IMR-90 (cell line): ENCODE data around the gene PYGB. TPM values are rescaled to one million over a fixed set of nuclear protein-coding genes. Genes with fewer than 3 reads are reported as not detected.

Experiments used
- ATAC-seq: fragments of 200-7000 bp; cut with Tn5 transposase; 2 replicates; pipeline ENCODE4 v1.9.1; 2020; ENCODE audit warnings: low read depth, mild to moderate bottlenecking, moderate library complexity
- BruUV-seq: library from RNA; stranded (reverse); fragments of 400-500 nt; replicated peaks from 2 replicates; lab custom pipeline; 2021; lab: Mats Ljungman, UMichigan
- CTCF ChIA-PET: fragments of 300-600 bp; formaldehyde crosslinking; extraction: SDS; loops from one replicate; lab custom pipeline; 2021; ENCODE audit warnings: antibody characterized with exemption; lab: Yijun Ruan, JAX
- POLR2A ChIA-PET: fragments of 300-600 bp; sonication (Branson Sonifier 250); formaldehyde crosslinking; loops from one replicate; lab custom pipeline; 2022; ENCODE audit warnings: antibody characterized with exemption; ENCODE audit not compliant: unreplicated experiment; lab: Charles Lee
- DNase-seq: peaks from one replicate; pipeline ENCODE4 v3.0.0; 2013
- H2AFZ ChIP-seq: replicated peaks from 2 replicates; pipeline ENCODE3; 2013; ENCODE audit warnings: low read length, mild to moderate bottlenecking; ENCODE audit not compliant: poor library complexity
- H2AK5ac ChIP-seq: 2 replicates; pipeline ENCODE4 v1.6.1; 2013; ENCODE audit warnings: low read depth, low read length, inconsistent platforms
- H2AK9ac ChIP-seq: replicated peaks from 2 replicates; pipeline ENCODE3; 2013; ENCODE audit warnings: mild to moderate bottlenecking, low read depth, low read length, moderate library complexity; ENCODE audit not compliant: poor library complexity
- H2BK120ac ChIP-seq: 2 replicates; pipeline ENCODE4 v1.6.1; 2013; ENCODE audit warnings: low read depth, low read length, inconsistent platforms
- H2BK15ac ChIP-seq: 3 replicates; pipeline ENCODE4 v1.6.1; 2013; ENCODE audit warnings: low read depth, low read length, inconsistent platforms
- H2BK20ac ChIP-seq: 2 replicates; pipeline ENCODE4 v1.6.1; 2013; ENCODE audit warnings: low read depth, mild to moderate bottlenecking, inconsistent platforms, low read length, moderate library complexity
- H2BK5ac ChIP-seq: 2 replicates; pipeline ENCODE4 v1.6.1; 2013; ENCODE audit warnings: mild to moderate bottlenecking, low read depth, low read length, inconsistent platforms; ENCODE audit not compliant: poor library complexity, severe bottlenecking
- H3K14ac ChIP-seq: replicated peaks from 2 replicates; pipeline ENCODE4 v1.6.1; 2013; ENCODE audit warnings: low read depth, low read length, inconsistent platforms
- H3K18ac ChIP-seq: 2 replicates; pipeline ENCODE4 v1.6.1; 2013; ENCODE audit warnings: low read depth, low read length, control low read depth
- H3K23ac ChIP-seq: 2 replicates; pipeline ENCODE4 v1.6.1; 2013; ENCODE audit warnings: low read depth, low read length, inconsistent platforms
- H3K27ac ChIP-seq: 2 replicates; pipeline ENCODE4 v1.5.1; 2013; ENCODE audit warnings: mild to moderate bottlenecking, control low read depth, low read length; ENCODE audit not compliant: insufficient read depth
- H3K27me3 ChIP-seq: 2 replicates; pipeline ENCODE4 v1.6.1; 2013; ENCODE audit warnings: low read length; ENCODE audit not compliant: control insufficient read depth, insufficient read depth
- H3K36me3 ChIP-seq: 2 replicates; pipeline ENCODE4 v1.6.1; 2013; ENCODE audit warnings: low read length, mixed read lengths; ENCODE audit not compliant: control insufficient read depth, insufficient read depth
- H3K4ac ChIP-seq: 2 replicates; pipeline ENCODE4 v1.6.1; 2013; ENCODE audit warnings: low read depth, low read length, inconsistent platforms
- H3K4me1 ChIP-seq: 2 replicates; pipeline ENCODE4 v1.6.1; 2013; ENCODE audit warnings: low read length, mixed read lengths; ENCODE audit not compliant: control insufficient read depth, insufficient read depth
- H3K4me2 ChIP-seq: 2 replicates; pipeline ENCODE4 v1.6.1; 2013; ENCODE audit warnings: low read depth, mild to moderate bottlenecking, control low read depth, low read length, moderate library complexity
- H3K4me3 ChIP-seq: 2 replicates; pipeline ENCODE4 v1.5.1; 2013; ENCODE audit warnings: low read depth, mild to moderate bottlenecking, control low read depth, low read length, moderate library complexity; ENCODE audit not compliant: insufficient read depth
- H3K56ac ChIP-seq: 2 replicates; pipeline ENCODE4 v1.6.1; 2013; ENCODE audit warnings: low read length, inconsistent platforms; ENCODE audit not compliant: insufficient read depth; ENCODE audit errors: extremely low read depth
- H3K79me1 ChIP-seq, 2 experiments: 2 replicates each; pipeline ENCODE4 v1.6.1; 2013; ENCODE audit warnings: low read length in 2 of 2, inconsistent platforms in 1 of 2, low read depth in 1 of 2
- H3K9ac ChIP-seq: 2 replicates; pipeline ENCODE4 v1.6.1; 2013; ENCODE audit warnings: low read depth, low read length, control low read depth
- H3K9me1 ChIP-seq: 2 replicates; pipeline ENCODE4 v1.6.1; 2013; ENCODE audit warnings: low read length, inconsistent platforms; ENCODE audit not compliant: insufficient read depth
- H3K9me3 ChIP-seq: 2 replicates; pipeline ENCODE4 v1.6.1; 2013; ENCODE audit warnings: low read length; ENCODE audit not compliant: control insufficient read depth, insufficient read depth
- H4K20me1 ChIP-seq: 2 replicates; pipeline ENCODE4 v1.6.1; 2013; ENCODE audit warnings: low read length, inconsistent platforms; ENCODE audit not compliant: insufficient read depth
- H4K5ac ChIP-seq: 2 replicates; pipeline ENCODE4 v1.6.1; 2013; ENCODE audit warnings: mild to moderate bottlenecking, low read depth, low read length, control low read depth
- H4K8ac ChIP-seq, 2 experiments: 2 replicates each; pipeline ENCODE4 v1.6.1; 2013; ENCODE audit warnings: low read depth in 2 of 2, low read length in 2 of 2, control low read depth in 1 of 2, inconsistent platforms in 1 of 2
- H4K91ac ChIP-seq: 2 replicates; pipeline ENCODE4 v1.6.1; 2013; ENCODE audit warnings: low read depth, low read length, inconsistent platforms; ENCODE audit not compliant: insufficient read depth
- BHLHE40 ChIP-seq: fragments of 150-350 bp; IDR thresholded peaks from 2 replicates; pipeline ENCODE4 v1.6.1; 2016; ENCODE audit warnings: mild to moderate bottlenecking, low read depth, low read length
- CEBPB ChIP-seq: IDR thresholded peaks from 2 replicates; pipeline ENCODE4 v1.6.1; 2012; ENCODE audit warnings: low read depth, low read length, improper control_type of control experiment
- CHD1 ChIP-seq: IDR thresholded peaks from 2 replicates; pipeline ENCODE4 v1.6.1; 2012; ENCODE audit warnings: low read depth, low read length, improper control_type of control experiment
- ELK1 ChIP-seq: fragments of 150-350 bp; IDR thresholded peaks from 2 replicates; pipeline ENCODE4 v1.6.1; 2016; ENCODE audit warnings: low read depth, mild to moderate bottlenecking, low read length, moderate library complexity, borderline replicate concordance
- FOS ChIP-seq: fragments of 150-350 bp; IDR thresholded peaks from 2 replicates; pipeline ENCODE4 v1.6.1; 2016; ENCODE audit warnings: low read depth, low read length
- MAFK ChIP-seq: IDR thresholded peaks from 2 replicates; pipeline ENCODE4 v1.6.1; 2012; ENCODE audit warnings: low read depth, low read length, improper control_type of control experiment
- MAZ ChIP-seq: IDR thresholded peaks from 2 replicates; pipeline ENCODE4 v1.6.1; 2012; ENCODE audit warnings: low read depth, mild to moderate bottlenecking, low read length, improper control_type of control experiment, moderate library complexity, borderline replicate concordance
- MXI1 ChIP-seq: IDR thresholded peaks from 2 replicates; pipeline ENCODE4 v1.6.1; 2012; ENCODE audit warnings: low read depth, mild to moderate bottlenecking, low read length, moderate library complexity, borderline replicate concordance
- NFE2L2 ChIP-seq: fragments of 150-350 bp; IDR thresholded peaks from 2 replicates; pipeline ENCODE4 v1.6.1; 2016; ENCODE audit warnings: low read depth, mild to moderate bottlenecking, low read length
- POLR2A ChIP-seq: IDR thresholded peaks from 2 replicates; pipeline ENCODE4 v1.6.1; 2012; ENCODE audit warnings: mild to moderate bottlenecking, low read depth, low read length
- RAD21 ChIP-seq: IDR thresholded peaks from 2 replicates; pipeline ENCODE4 v1.6.1; 2012; ENCODE audit warnings: low read length, improper control_type of control experiment
- RFX5 ChIP-seq: IDR thresholded peaks from 2 replicates; pipeline ENCODE4 v1.8.0; 2012; ENCODE audit warnings: low read depth, mild to moderate bottlenecking, low read length, moderate library complexity
- SMC3 ChIP-seq: fragments of 150-350 bp; IDR thresholded peaks from 2 replicates; pipeline ENCODE4 v1.6.1; 2016; ENCODE audit warnings: low read depth, mild to moderate bottlenecking, antibody characterized with exemption, low read length, moderate library complexity
- WGBS, 2 experiments: methylation state at CpG; one replicate each; pipeline versions ENCODE4 v1.1.5 to v1.1.7; 2013; ENCODE audit warnings: missing lambda C conversion rate in 2 of 2; ENCODE audit not compliant: insufficient read length in 1 of 2; ENCODE audit errors: extremely low coverage in 2 of 2; 5-methylcytosine and 5-hydroxymethylcytosine counted together
- dilution Hi-C: fragments of 300-500 bp; cut with HindIII; formaldehyde crosslinking; loops from one replicate; pipeline ENCODE4 v1.14.3; 2018; ENCODE audit warnings: low sequenced_read_pairs; ENCODE audit not compliant: unreplicated experiment
- in situ Hi-C: fragments of 300-500 bp; cut with MboI; formaldehyde crosslinking; loops from 3 replicates; pipeline ENCODE4 v1.14.3; 2019; ENCODE audit warnings: low sequenced_read_pairs, inconsistent platforms, mixed read lengths
- intact Hi-C: fragments of 100-400 bp; cut with micrococcal nuclease; formaldehyde crosslinking; loops from 2 replicates; pipeline ENCODE4 v1.10.0; 2022
- polyA plus RNA-seq, 3 experiments: library from polyadenylated mRNA; depleted of rRNA; stranded (reverse); fragments of >200 nt; gene quantifications; 2 replicates each; pipeline ENCODE4 v1.2.3, GENCODE V29; 2012; ENCODE audit warnings: low replicate concordance in 1 of 3
- total RNA-seq: library from RNA; depleted of rRNA; stranded (reverse); fragments of >200 nt; gene quantifications from 2 replicates; pipeline ENCODE4 v1.2.3, GENCODE V29; 2012
- TF ChIP-seq, protein P1 (sequence below): conservative IDR thresholded peaks from 2 replicates; pipeline ENCODE4 v1.5.1; 2012; ENCODE audit warnings: mild to moderate bottlenecking, low read depth, low read length, improper control_type of control experiment
- TF ChIP-seq, protein P2 (sequence below): fragments of 150-350 bp; IDR thresholded peaks from 2 replicates; pipeline ENCODE4 v1.6.1; 2017; ENCODE audit warnings: mild to moderate bottlenecking, antibody characterized with exemption, low read length, low read depth

Gene PYGB
- total and polyA plus RNA-seq, 2 of the 4 experiments (the other 2 are of a cell fraction), result 72.4 to 83.1 TPM

- Histone ChIP-seq H2BK5ac (no peak overlapping the region), H3K79me1 (peaks cover 0 to 16% of the 10 kb centered on the region in 2 experiments; a peak in 3 of 4 replicates), H4K5ac (no peak overlapping the region), H3K9me1 (peaks cover 9% of the 10 kb centered on the region; the same call in 1 of the 2 replicates), H3K9me3 (no peaks in the 10 kb centered on the region), H4K91ac (no peak overlapping the region), H3K4me3 (no peak overlapping the region), H2BK120ac (no peak overlapping the region), H3K23ac (no peak overlapping the region), H3K27me3 (no peaks in the 10 kb centered on the region), H2AK9ac (no peak overlapping the region), H3K56ac (no peak overlapping the region), H3K4me1 (no peaks in the 10 kb centered on the region), H3K36me3 (peaks cover 81% of the 10 kb centered on the region), H2AFZ (no peak overlapping the region), H3K4ac (no peak overlapping the region), H3K9ac (no peak overlapping the region), H4K20me1 (peaks cover 3% of the 10 kb centered on the region), H2BK15ac (no peak overlapping the region), H2BK20ac (no peak overlapping the region), H3K27ac (no peak overlapping the region), H3K14ac (no peak overlapping the region), H4K8ac (no peak overlapping the region), H2AK5ac (no peak overlapping the region), H3K4me2 (no peak overlapping the region), H3K18ac (no peak overlapping the region)
- ChIA-PET POLR2A (no interaction called here), CTCF (no interaction called here)
- intact Hi-C loops (no loop called here), in situ Hi-C loops (loop anchor here (25.0 kb wide), 2 partner anchors 712 to 1638 kb away; partner anchors contain the start of gene CST3), dilution Hi-C loops (no loop called here)
- BruUV-seq, result no TSS peak
- TF ChIP-seq MXI1 (no peak), NFE2L2 (no peak), RAD21 (no peak), FOS (no peak), MAZ (no peak), BHLHE40 (no peak), CEBPB (no peak), MAFK (no peak), POLR2A (no peak), SMC3 (no peak), RFX5 (no peak), CHD1 (no peak), ELK1 (no peak)
- TF ChIP-seq, protein P1, sequence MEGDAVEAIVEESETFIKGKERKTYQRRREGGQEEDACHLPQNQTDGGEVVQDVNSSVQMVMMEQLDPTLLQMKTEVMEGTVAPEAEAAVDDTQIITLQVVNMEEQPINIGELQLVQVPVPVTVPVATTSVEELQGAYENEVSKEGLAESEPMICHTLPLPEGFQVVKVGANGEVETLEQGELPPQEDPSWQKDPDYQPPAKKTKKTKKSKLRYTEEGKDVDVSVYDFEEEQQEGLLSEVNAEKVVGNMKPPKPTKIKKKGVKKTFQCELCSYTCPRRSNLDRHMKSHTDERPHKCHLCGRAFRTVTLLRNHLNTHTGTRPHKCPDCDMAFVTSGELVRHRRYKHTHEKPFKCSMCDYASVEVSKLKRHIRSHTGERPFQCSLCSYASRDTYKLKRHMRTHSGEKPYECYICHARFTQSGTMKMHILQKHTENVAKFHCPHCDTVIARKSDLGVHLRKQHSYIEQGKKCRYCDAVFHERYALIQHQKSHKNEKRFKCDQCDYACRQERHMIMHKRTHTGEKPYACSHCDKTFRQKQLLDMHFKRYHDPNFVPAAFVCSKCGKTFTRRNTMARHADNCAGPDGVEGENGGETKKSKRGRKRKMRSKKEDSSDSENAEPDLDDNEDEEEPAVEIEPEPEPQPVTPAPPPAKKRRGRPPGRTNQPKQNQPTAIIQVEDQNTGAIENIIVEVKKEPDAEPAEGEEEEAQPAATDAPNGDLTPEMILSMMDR, result no peak
- TF ChIP-seq, protein P2, sequence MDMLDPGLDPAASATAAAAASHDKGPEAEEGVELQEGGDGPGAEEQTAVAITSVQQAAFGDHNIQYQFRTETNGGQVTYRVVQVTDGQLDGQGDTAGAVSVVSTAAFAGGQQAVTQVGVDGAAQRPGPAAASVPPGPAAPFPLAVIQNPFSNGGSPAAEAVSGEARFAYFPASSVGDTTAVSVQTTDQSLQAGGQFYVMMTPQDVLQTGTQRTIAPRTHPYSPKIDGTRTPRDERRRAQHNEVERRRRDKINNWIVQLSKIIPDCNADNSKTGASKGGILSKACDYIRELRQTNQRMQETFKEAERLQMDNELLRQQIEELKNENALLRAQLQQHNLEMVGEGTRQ, result no peak
- no peak for DNase-seq
- no peak for ATAC-seq
- WGBS, 2 experiments, result 92% methylated on average over 10 of the region's 32 CpGs; no CpG with 5 or more reads in 1 of the 2 experiments
Observed at GRCh38 chr20:25274891-25275812, 27.3 kb downstream of the PYGB start.
